Measurements from ENCODE around the gene SEMA3D.
"Not testable (repeated sequence)": the region's sequence is repeated elsewhere in the genome, so short reads cannot be mapped to it uniquely, and the experiment has no call there.

Gene SEMA3D

DNA sequence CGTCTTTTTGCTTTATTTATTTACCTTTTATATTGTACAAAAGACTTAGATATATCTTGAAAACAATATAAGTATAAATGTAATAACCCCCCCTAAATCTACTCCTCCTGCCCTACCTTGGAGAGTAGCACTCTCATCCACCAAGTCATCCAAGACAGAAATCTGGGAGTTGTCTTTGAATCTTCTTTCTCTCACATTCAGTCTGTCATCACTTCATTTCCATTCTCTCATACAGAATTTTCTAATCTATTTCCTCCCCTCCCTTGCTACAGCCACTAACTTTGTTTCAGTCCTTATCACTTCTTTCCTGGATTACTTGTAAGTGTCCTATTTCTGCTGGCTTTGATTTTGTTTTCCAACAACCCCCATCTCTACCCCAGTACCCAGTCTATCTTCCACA is 170.6 kb downstream of the SEMA3D start:
- intact Hi-C loops (cut with DNase I): no loop called here
- no peak for DNase-seq

DNA sequence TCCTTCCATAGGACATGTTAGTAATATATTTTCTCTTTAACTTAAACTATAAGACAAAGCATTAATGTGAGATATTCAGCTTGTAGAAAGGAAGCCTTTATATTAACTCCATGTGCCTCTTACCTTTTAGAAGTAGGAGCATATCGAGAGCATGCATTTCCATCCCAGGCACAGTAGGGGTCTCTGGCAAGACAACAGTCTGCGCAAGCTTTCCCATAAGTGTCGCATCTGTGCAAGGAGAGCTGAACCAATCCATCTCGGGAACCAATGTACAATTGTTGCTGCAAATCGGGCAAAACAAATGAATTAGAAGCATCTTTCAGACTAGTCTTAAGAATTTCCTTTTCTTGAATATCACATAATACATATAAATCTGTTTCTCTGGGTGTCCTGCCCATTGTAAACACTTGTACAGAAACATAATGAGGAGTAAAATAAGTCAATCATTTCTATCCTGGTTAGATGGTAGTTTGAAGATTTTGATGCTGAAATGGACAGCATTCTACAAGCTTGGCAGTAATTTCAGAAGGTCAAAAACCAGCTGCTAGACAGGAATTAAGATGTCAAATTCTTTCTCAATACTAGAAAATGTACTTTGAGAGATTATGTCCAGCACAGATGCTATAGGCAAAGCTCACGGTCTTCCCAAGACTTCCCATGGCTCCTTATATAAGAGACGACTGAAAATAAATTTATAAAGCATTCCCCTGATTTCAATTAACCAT is 171.8 kb downstream of the SEMA3D start:
- intact Hi-C loops (cut with DNase I): no loop called here
- no peak for DNase-seq

DNA sequence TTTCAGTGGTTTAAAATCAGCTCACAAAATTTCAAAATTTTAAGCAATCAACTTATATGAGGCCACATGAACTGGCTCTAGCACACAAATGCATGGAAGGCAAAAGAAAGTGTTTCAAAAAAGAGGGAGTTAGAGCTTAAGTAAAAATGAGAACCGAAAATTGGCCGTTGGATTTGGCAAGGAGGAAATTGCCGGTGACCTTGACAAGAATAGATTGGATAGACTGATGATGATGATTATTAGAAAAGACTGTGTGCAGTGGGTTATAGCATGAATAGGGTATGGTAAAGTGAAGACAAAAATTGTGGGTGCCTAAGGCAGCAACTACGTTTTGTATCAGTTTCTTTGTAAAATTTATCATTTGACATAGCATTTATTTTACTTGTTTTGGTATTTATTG is 175.7 kb downstream of the SEMA3D start:
- intact Hi-C loops (cut with DNase I): no loop called here
- DNase-seq: no peak

DNA sequence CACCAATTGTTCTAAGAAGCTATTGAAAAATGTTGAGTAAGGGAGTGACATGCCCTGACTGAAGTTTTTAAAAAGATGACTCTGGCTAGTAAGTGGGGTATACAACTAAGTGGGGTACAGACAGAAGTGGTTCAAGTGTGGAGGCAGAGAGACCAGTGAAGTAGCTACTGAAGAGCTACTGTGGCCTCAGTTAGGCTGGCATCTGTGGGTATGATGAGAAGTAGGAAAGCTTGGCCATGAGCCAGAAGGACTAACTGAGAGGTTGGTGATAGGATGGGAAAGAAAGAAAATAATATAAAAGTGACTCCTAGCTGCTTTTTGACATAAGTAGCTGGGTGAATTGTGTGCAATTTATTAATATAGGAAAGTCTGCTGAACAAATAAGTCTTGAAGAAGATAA is 176.6 kb downstream of the SEMA3D start:
- intact Hi-C loops (cut with DNase I): no loop called here
- DNase-seq: no peak

DNA sequence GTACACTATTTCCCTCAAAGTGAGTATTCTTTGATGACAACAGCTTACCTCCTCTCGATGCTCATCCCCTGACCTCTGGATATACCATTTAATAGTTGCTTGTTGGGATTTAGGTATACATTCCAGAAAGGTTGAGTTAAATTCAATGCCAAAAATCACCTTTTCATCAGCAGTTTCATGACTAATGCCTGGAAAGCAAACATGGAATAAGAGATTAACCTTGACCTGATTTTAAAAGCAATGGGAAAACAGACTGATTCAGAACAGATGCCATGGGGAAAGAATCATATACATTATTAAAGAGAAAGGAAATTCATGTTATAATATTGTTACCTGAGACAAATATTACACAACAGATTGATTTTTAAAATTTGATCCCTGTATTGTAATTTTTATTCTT is 180.1 kb downstream of the SEMA3D start:
- no peak for DNase-seq
- intact Hi-C loops (cut with DNase I): no loop called here

DNA sequence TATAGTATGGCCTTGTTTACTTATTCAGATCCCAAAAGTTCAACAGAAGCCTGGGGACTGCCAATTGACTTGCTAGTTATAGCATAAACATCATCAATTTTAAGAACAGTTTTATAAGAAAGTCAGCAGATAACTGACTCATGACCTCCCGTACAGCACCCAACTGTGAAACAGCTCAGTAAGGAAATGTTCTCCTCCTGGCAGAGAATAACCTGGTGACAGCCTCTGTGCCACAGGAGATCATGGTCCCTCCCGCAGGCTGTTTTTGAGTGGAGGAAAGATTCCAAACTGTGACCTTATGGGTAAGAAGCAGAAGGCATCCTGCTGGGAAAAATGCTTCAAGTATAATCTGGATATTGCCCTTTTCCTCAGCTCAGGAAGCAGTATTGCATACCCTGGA is 182.5 kb downstream of the SEMA3D start:
- intact Hi-C loops (cut with DNase I): no loop called here
- no peak for DNase-seq

DNA sequence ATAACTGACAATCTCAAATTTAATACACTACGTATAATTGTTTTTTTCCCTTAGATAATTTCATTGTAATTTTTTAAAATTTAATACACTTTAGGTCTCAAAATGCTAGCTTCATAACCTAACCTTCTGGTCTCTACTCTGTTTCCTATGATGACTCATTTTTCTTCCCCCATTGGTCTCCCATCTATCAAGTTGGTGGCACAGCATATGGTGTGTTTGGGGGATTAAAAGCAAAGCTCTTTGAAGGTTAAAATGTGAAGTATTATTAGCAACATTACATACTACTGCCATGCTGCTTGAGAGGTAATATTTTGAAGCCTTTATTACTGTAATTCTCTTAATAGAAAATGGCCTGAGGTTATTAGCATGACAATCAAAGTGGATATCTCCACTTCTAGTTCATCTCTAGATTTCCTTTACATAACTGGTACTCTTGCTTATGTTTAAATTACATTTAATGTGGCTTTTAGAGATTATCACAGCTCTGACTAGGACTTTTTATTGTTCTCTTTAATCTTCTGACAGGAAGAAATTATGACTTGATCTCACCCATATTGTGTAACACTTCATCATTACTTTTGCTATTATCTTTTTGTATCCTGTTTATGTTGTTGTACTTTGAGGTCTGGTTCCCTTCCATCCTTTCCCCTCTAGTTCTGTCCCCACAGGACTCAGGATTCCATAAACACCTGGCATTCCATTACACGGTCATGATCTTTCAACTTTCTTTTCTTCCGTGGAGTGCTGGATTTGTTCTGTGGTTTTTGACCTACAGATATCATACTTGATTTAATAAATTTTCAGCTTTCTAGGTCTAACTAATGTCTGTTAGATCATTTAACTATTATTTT is 185.1 kb downstream of the SEMA3D start:
- no peak for DNase-seq
- intact Hi-C loops (cut with DNase I): no loop called here

DNA sequence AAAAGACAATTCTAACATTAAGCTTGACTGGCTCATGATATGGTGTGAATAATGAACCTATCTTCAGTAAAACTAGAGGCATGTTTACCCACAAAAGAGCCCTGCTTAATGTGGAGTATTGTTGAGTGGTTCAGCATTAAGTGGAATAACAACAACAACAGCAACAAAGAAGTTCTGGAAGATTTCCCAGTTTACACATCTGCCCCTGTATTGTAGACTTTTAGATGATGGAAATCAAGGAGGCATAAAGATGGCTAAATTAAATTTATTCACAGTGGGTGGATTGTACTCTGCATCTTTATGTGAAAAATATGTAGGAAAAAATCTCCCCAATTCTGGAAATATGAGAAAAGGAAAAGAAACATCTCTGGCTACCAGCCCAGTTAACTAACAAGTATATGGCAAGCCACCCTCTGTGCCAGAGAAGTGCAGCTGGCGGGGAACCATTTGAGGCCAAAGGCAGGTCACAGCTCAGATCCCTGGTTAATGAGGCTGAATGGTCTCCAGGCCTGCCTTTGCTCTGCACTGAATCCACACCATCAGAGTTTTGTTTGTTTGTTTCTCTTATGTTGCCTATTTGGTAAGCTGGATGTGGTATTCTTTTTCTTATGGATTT is 186.0 kb downstream of the SEMA3D start:
- intact Hi-C loops (cut with DNase I): no loop called here
- no peak for DNase-seq

DNA sequence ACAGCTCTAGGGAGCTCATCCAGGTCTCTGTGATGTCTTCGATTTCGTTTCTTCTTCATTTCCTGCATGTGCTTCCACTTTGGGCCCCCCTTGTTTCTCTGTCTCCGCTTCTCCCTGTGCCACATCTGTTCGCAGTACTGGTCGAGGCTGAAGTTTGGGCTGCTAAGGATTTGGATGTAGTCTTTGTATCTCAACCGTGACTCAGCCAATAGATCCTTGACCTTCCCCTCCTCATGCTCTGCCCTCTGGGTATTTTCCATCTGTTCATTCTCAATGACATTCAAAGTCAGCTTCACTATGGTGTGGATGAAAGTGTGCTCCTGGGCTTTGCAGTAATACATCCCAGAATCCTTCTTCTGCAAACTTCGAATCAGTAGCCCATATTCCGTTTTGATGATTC is 187.4 kb downstream of the SEMA3D start:
- intact Hi-C loops (cut with DNase I): no loop called here

DNA sequence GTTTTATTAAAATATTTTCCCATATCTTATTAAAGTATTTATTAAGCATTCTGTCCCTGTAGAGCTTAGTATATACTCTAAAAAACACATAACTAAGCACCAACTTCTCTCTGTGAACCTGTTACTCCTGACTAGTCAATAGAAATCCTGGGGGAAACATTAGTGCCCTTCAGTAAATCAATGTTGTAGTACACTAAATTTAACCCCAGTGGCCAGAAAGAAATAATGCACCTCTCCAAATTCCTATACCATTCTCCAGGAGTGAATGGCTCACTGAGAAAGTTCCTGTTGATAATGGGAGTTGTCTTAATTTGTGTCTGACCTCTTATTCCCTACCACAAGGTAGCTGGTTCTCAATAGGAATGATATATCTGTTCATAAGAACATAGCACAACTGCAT is 188.2 kb downstream of the SEMA3D start:
- DNase-seq: no peak
- intact Hi-C loops (cut with DNase I): no loop called here

More for the DNA sequence above, 187.4 kb downstream of the SEMA3D start:
- DNase-seq: no peak

DNA sequence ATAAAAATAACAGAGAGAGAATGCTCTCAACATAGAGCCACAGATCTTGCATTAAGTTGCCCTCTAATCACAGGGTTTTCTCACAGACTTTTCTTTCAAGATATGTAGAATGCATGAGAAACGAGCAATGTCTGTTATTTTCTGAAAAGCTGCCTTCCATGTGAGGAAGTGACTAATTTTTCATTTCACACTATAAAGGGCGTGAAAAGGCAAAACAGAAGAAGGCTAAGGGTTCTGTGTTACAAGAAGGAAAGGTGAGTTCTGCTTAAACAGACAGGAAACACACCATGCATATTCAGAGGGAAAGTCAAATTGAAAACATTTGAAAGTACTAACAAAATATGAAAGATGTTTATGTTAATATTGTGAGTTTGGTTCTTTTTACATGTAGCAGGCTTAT is 189.2 kb downstream of the SEMA3D start:
- intact Hi-C loops (cut with DNase I): no loop called here
- DNase-seq: no peak

DNA sequence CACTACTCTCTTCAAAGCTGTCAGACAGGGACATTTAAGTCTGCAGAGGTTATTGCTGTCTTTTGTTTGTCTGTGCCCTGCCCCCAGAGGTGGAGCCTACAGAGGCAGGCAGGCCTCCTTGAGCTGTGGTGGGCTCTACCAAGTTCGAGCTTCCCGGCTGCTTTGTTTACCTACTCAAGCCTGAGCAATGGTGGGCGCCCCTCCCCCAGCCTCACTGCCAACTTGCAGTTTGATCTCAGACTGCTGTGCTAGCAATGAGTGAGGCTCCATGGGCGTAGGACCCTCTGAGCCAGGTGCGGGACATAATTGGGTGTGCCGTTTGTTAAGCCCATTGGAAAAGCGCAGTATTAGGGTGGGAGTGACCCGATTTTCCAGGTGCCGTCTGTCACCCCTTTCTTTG is 193.9 kb downstream of the SEMA3D start:
- DNase-seq; intact Hi-C loops (cut with DNase I): not testable (repeated sequence)

DNA sequence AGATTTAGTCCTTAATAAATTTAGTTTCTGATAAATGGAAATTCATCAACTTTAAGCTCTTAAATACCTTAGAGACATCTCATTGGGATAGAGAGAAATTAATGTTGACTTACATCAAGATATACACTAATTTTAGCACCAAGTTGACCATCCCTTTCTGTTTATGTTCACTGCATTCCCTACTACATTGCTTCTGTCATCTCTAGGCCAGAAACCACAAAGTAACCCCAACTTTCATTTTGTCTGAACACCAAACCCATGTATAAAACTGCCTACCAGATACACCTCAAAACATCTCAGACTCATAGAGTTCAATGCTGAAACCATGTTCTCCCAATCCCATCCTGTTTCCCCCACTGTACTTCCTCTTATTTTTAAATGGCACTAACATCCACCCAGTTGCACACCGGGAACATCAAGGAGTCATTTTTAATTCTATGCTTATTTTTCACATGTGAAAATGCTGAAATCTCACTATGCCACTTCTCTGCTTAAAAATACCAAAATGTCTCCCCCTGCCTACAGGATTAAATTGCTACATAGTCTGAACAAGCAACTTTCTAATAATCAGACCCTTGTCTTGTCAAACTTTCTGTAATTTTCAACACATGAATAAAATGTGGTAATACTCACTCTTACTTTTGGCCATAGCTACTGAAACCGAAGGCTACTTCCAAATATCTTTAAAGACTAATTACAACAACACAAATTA is 201.6 kb downstream of the SEMA3D start:
- intact Hi-C loops (cut with DNase I): no loop called here
- no peak for DNase-seq

DNA sequence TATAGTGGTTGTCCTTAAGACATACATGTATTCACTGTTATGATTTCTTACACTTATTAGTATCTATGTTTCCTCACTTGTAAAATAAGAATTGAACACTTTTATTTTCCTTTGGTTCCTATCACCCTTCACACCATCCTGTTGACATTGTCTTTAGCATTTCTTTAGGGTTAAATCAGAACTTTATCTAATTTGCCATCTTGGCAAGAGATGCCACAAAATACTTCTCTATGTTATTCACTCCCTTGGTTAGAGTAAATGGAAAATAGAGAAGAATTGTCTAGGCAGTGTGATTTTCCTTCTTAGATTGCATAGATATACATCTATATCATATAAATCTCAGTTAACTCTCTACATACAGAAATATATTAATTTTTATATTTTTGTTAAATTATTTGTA is 204.7 kb downstream of the SEMA3D start:
- DNase-seq: no peak
- intact Hi-C loops (cut with DNase I): no loop called here

DNA sequence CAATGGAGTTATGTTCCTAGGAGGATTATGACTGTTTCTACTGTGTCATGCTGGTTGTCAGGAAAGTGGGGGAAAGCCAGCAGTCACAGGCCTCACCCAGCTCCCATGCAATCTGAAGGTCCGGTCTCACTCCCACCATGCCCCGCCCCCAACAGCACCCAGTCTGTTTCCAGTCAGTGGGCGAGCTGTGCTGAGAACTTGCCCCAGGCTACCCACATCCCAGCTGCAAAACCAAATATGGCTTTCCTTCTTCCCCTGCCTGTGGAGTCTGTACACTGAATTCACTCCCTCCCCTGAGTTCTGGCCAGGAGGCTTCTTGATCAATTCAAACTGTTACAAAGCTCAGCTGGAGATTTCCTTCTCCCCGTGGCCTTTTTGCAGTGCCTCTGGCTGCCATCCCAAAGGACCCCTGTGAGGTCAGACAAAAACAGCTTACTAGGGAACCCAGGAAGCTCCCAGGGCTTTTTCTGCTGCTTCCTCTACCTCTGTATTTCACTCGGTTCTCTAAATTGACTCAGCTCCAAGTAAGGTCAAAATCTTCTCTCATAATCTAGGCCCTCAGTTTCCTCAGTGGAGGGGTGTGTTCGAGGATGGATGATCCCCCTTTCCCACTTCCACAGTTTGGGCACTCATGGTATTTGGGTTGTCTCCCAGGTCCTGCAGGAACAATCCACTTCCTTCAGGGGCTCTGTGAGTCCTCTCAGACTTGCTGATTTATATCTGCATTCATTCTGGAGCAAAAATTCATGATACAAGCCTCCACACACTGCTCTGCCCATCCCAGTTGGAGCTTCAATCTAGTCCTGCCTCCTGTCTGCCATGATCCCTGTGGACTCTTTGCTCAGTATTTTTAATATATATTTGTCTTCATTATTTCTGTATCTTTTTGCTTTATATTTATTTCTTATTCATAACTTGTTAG is 205.5 kb downstream of the SEMA3D start:
- no peak for DNase-seq
- intact Hi-C loops (cut with DNase I): no loop called here

DNA sequence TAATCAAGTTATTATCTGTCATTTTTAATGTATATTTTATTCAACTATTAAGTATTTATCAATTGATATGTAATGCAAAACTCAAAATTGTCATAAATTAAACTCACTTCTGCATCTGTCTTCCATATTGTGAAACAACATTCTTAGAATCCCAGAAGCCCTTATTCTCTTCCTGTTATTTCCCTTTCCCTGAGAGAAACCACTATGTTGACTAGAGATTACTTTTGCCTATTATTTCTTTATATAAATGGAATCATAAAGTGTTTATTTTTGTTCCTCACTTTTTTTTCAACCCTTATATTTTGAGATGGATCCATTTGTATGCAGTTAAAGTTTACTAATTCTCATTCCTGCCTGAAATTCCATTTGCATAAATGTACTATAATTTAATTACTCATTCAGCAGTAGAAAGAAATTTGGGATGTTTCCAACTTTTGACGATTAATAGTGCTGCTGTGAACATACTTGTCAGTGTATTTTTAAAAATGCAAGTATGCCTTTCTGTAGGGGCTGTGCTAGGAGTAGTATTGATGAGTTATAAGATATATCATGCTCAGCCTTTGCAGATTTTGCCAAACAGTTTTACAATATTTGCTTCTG is 211.2 kb downstream of the SEMA3D start:
- intact Hi-C loops (cut with DNase I): no loop called here
- DNase-seq: no peak

DNA sequence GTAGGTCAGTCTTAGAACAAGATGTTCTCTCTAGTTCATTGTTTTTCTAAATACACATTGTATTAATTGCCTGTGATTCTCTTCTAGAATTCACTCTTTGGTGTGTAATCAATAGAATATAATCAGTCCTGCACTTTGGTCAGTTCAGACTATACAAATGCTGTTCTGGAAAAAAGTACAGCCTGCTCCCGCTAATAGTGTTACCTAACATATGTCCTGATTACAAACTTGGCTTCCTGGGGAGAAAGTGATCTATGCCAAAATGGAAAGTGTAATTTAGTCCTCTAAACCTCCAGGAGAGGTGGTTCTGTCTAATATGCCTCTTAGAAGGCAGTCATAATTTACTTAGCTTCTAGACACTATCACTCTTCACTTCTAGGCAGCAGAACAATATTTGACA is 215.5 kb downstream of the SEMA3D start:
- no peak for DNase-seq
- intact Hi-C loops (cut with DNase I): no loop called here

DNA sequence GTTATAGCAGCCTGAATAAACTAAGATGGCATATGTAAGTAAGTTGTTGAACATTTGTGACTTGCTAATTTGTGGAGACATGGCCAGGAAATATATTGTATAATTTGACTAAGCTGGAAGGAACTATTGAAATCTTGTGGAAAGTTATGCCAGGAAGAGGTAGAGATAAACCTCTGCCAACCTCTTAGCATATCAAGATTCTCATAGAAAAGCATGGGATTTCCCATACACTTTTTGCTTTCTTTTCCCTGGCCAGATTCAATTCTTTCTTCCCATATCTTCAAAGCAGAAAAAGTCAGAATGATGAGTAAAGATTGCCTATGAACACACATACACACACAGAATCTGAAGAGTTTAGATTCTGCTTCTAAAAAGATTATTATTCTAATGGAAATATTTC is 216.2 kb downstream of the SEMA3D start:
- intact Hi-C loops (cut with DNase I): no loop called here
- no peak for DNase-seq
